ENCODE results near the gene CYLC1.

CYLC1 gene

GRCh38 chrX:83860846-83861245, at the start of gene CYLC1:
TSS of gene CYLC1 (plus strand) at chrX:83861146. CDS start at chrX:83861183, 37 bp downstream.
- no peak for DNase-seq (ENCODE audit: low spot score)

GRCh38 chrX:83819304-83819703, 41.6 kb upstream of the CYLC1 start:
- no peak for DNase-seq (ENCODE audit: low spot score)

- DNase-seq (ENCODE audit: low spot score): peak; percentile 12
Measured at GRCh38 chrX:83829874-83830273, 31.1 kb upstream of the CYLC1 start.

- peak; percentile 57 for DNase-seq (ENCODE audit: low spot score)
Measured at GRCh38 chrX:83845397-83845796, 15.5 kb upstream of the CYLC1 start.

- DNase-seq (ENCODE audit: low spot score): no peak
Measured at GRCh38 chrX:83847339-83847738, 13.6 kb upstream of the CYLC1 start.

GRCh38 chrX:83888585-83888984, 27.6 kb downstream of the CYLC1 start:
- no peak for DNase-seq (ENCODE audit: low spot score)

- DNase-seq (ENCODE audit: low spot score): no peak
Measured at GRCh38 chrX:83892433-83892832, 31.5 kb downstream of the CYLC1 start.

GRCh38 chrX:83906921-83907320, 46.0 kb downstream of the CYLC1 start:
- no peak for DNase-seq (ENCODE audit: low spot score)

GRCh38 chrX:83916525-83916924, 55.6 kb downstream of the CYLC1 start:
- DNase-seq (ENCODE audit: low spot score): peak; percentile 6

GRCh38 chrX:83934220-83934619, 73.3 kb downstream of the CYLC1 start:
- DNase-seq (ENCODE audit: low spot score): no peak
